Natural killer cell (primary cell): ENCODE measurements around the gene CABYR. TPM values are rescaled to one million over a fixed set of nuclear protein-coding genes. Genes with fewer than 3 reads are reported as not detected.
A peak's percentile ranks its signal among the peaks of the same experiment; 100 is the strongest.

Experiments used
- ATAC-seq, 3 donors: fragments of 150-1000 bp in 2 of 3; fragments of 200-7000 bp in 1 of 3; cut with Tn5 transposase; 1 replicate in 1 of 3; 2 replicates in 2 of 3; pipeline ENCODE4 v1.10.0; 2021; ENCODE audit warnings: mild to moderate bottlenecking in 2 of 3, moderate library complexity in 2 of 3
- DNase-seq, 2 donors: peaks; one replicate each; pipeline versions ENCODE4 v3.0.0 to v3.0.0-alpha.2; 2013 to 2021; ENCODE audit warnings: mixed read lengths in 1 of 2
- H3K27ac ChIP-seq: one replicate; pipeline ENCODE4 v1.5.1; 2013; ENCODE audit warnings: mild to moderate bottlenecking, low read length
- H3K27me3 ChIP-seq: one replicate; pipeline ENCODE4 v1.6.1; 2013; ENCODE audit warnings: low read length; ENCODE audit not compliant: control insufficient read depth, insufficient read depth
- H3K36me3 ChIP-seq: one replicate; pipeline ENCODE4 v1.6.1; 2013; ENCODE audit warnings: low read length; ENCODE audit not compliant: control insufficient read depth, insufficient read depth
- H3K4me1 ChIP-seq: one replicate; pipeline ENCODE4 v1.6.1; 2013; ENCODE audit warnings: low read length; ENCODE audit not compliant: control insufficient read depth, insufficient read depth
- H3K4me3 ChIP-seq: one replicate; pipeline ENCODE4 v1.5.1; 2013; ENCODE audit warnings: low read length
- H3K9me3 ChIP-seq: one replicate; pipeline ENCODE4 v1.6.1; 2013; ENCODE audit warnings: low read length; ENCODE audit not compliant: control insufficient read depth, insufficient read depth
- H3K27ac Mint-ChIP-seq, 2 donors: one replicate each; pipeline ENCODE4 v1.8.0; 2022; ENCODE audit warnings: mild to moderate bottlenecking in 2 of 2, mixed read lengths in 2 of 2, moderate library complexity in 1 of 2
- H3K27me3 Mint-ChIP-seq, 2 donors: one replicate each; pipeline ENCODE4 v1.8.0; 2022; ENCODE audit warnings: low read depth in 2 of 2, mixed read lengths in 2 of 2
- H3K36me3 Mint-ChIP-seq: one replicate; pipeline ENCODE4 v1.8.0; 2022; ENCODE audit warnings: mixed read lengths
- H3K4me1 Mint-ChIP-seq, 2 donors: one replicate each; pipeline ENCODE4 v1.8.0; 2022; ENCODE audit warnings: mixed read lengths in 2 of 2
- H3K4me3 Mint-ChIP-seq: one replicate; pipeline ENCODE4 v1.8.0; 2022; ENCODE audit warnings: mild to moderate bottlenecking, moderate library complexity, mixed read lengths
- H3K9me3 Mint-ChIP-seq, 2 donors: one replicate each; pipeline ENCODE4 v1.8.0; 2022; ENCODE audit warnings: mixed read lengths in 2 of 2
- CTCF ChIP-seq: fragments of 200-600 bp; IDR thresholded peaks from one replicate; pipeline ENCODE4 v1.8.0; 2022; ENCODE audit warnings: antibody characterized with exemption
- WGBS: methylation state at CpG from one replicate; pipeline ENCODE4 v1.1.7; 2013; ENCODE audit warnings: missing lambda C conversion rate; ENCODE audit not compliant: insufficient coverage; 5-methylcytosine and 5-hydroxymethylcytosine counted together
- intact Hi-C: fragments of 100-400 bp; cut with micrococcal nuclease; formaldehyde crosslinking; loops from one replicate; pipeline ENCODE4 v1.14.2; 2022
- total RNA-seq, 4 donors: library from RNA; stranded (reverse); fragments of 120-200 nt in 1 of 4; gene quantifications; one replicate each; pipeline versions ENCODE4 v1.2.3 to v1.2.4, GENCODE V29; 2013 to 2022

Gene CABYR
- total RNA-seq, 3 donors from 2014 or later (not counting 1 experiment from before 2014, with no cell fraction given) = 0.75 to 0.94 TPM; not detected in 1

- Histone ChIP-seq H3K36me3 (peaks cover 66% of the 10 kb centered on the region), H3K4me3 (no peak overlapping the region), H3K27ac (no peak overlapping the region), H3K4me1 (no peaks in the 10 kb centered on the region), H3K27me3 (no peaks in the 10 kb centered on the region), H3K9me3 (no peaks in the 10 kb centered on the region)
- no peak for DNase-seq
- WGBS = 92% methylated on average over 2 of the region's 3 CpGs
- no peaks in the 10 kb centered on the region for H3K27me3 Mint-ChIP-seq
- TF ChIP-seq CTCF = no peak
- H3K27ac Mint-ChIP-seq = no peak overlapping the region
- intact Hi-C loops = no loop called here
- H3K4me3 Mint-ChIP-seq = no peak overlapping the region
- H3K4me1 Mint-ChIP-seq = no peaks in the 10 kb centered on the region
- ATAC-seq = no peak
- peaks cover 25% of the 10 kb centered on the region for H3K36me3 Mint-ChIP-seq
- no peaks in the 10 kb centered on the region for H3K9me3 Mint-ChIP-seq
Observed at GRCh38 chr18:24126155-24126961, 12.5 kb upstream of the CABYR start.

GRCh38 chr18:24127735-24128134, 11.1 kb upstream of the CABYR start:
- DNase-seq = no peak
- TF ChIP-seq CTCF = no peak
- no peaks in the 10 kb centered on the region for H3K9me3 Mint-ChIP-seq
- 86% methylated on average over 2 of the region's 3 CpGs for WGBS
- no peaks in the 10 kb centered on the region for H3K27me3 Mint-ChIP-seq
- Histone ChIP-seq H3K4me3 (no peak overlapping the region), H3K27me3 (no peaks in the 10 kb centered on the region), H3K4me1 (no peaks in the 10 kb centered on the region), H3K27ac (no peak overlapping the region), H3K9me3 (no peaks in the 10 kb centered on the region), H3K36me3 (peaks cover 72% of the 10 kb centered on the region)
- ATAC-seq = no peak
- peaks cover 31% of the 10 kb centered on the region for H3K36me3 Mint-ChIP-seq
- H3K4me1 Mint-ChIP-seq = no peaks in the 10 kb centered on the region
- no peak overlapping the region for H3K27ac Mint-ChIP-seq
- H3K4me3 Mint-ChIP-seq = no peak overlapping the region
- intact Hi-C loops = no loop called here

GRCh38 chr18:24128700-24129099, 10.2 kb upstream of the CABYR start:
- WGBS = 80% methylated on average over 2 of the region's 4 CpGs
- H3K4me1 ChIP-seq = no peaks in the 10 kb centered on the region
- no peak for DNase-seq
- intact Hi-C loops = no loop called here
- no peaks in the 10 kb centered on the region for H3K9me3 Mint-ChIP-seq
- peaks cover 32% of the 10 kb centered on the region for H3K36me3 Mint-ChIP-seq
- ATAC-seq = no peak
- H3K27ac ChIP-seq = no peak overlapping the region
- no peak overlapping the region for H3K4me3 ChIP-seq
- H3K27me3 Mint-ChIP-seq = no peaks in the 10 kb centered on the region
- H3K36me3 ChIP-seq = peaks cover 74% of the 10 kb centered on the region
- TF ChIP-seq CTCF = no peak
- H3K27ac Mint-ChIP-seq = peak overlapping the region in 1 of 2 donors; percentile 19
- no peaks in the 10 kb centered on the region for H3K9me3 ChIP-seq
- H3K4me3 Mint-ChIP-seq = no peak overlapping the region
- no peaks in the 10 kb centered on the region for H3K4me1 Mint-ChIP-seq
- no peaks in the 10 kb centered on the region for H3K27me3 ChIP-seq

GRCh38 chr18:24130494-24130893, 8.4 kb upstream of the CABYR start:
- H3K4me3 Mint-ChIP-seq = no peak overlapping the region

More at GRCh38 chr18:24130494-24130893, 8.4 kb upstream of the CABYR start:
- Histone ChIP-seq H3K9me3 (no peaks in the 10 kb centered on the region), H3K36me3 (peaks cover 64% of the 10 kb centered on the region), H3K27ac (no peak overlapping the region), H3K27me3 (no peaks in the 10 kb centered on the region), H3K4me3 (no peak overlapping the region), H3K4me1 (no peaks in the 10 kb centered on the region)
- DNase-seq (no peak), ATAC-seq (no peak)
- 100% methylated on average over 2 of the region's 2 CpGs for WGBS
- Mint-ChIP-seq H3K9me3 (no peaks in the 10 kb centered on the region), H3K27me3 (no peaks in the 10 kb centered on the region), H3K27ac (no peak overlapping the region), H3K36me3 (peaks cover 33% of the 10 kb centered on the region), H3K4me1 (no peaks in the 10 kb centered on the region)
- intact Hi-C loops = no loop called here
- TF ChIP-seq CTCF = no peak
